GM18858 (cell line): ENCODE data around the gene CD274.
"Not testable (repeated sequence)": the region's sequence is repeated elsewhere in the genome, so short reads cannot be mapped to it uniquely, and the experiment has no call there.

ENCODE experiments used
- ATAC-seq: cut with Tn5 transposase; IDR thresholded peaks from one replicate; pipeline ENCODE4 v1.9.1; 2021; ENCODE audit not compliant: unreplicated experiment

The CD274 gene

DNA sequence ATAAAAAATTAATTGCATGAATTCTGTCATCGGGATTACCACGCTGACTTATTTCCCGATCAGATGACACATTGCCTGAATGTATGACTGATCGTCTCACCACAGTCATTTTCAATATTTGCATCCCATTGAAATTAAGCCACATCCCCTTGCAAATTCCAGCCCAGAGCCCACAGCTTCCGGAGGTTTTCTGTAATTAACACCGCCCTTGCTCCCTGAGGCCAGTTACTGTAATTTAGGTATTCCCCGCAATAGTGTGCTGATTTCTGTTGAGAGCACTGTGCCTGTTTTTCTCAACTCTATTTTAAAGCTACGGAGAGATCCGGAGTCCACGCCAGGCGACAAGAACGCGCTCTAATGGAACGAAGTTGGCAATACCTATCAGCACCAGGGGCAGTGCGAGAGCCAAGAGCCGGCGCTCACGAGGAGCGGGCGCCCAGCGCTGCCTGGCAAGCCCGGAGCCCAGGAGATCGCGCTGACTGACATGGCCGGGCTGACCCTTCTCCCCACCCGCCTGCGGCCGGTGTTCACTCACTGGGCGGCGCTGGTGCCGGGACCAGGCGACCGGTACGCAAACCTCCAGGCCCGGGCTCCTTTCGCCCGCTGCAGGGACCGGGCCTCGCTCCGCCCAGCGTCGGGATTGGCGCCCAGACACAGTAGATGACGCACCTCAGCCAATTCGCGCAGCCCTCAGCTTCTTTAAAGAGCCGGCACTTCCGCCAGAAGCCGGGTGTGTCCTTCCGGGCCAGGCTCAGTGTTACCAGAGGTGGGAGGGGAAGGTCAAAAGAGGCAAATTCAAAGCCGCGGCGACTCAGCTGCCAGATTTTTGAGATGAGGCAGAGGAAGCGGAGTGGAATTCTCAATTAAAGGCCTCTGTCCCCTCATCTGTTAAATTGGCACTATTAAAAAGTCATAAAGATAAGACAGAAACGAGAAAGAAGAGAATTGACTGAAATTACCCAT, 12.8 kb upstream of the CD274 start, which contains the start of gene PLGRKT:
PLGRKT (minus strand) TSS at position 672 of the 963 bp plus-strand sequence. CDS start 5,948 bp downstream, outside the sequence.
- peak; percentile 73 for ATAC-seq

DNA sequence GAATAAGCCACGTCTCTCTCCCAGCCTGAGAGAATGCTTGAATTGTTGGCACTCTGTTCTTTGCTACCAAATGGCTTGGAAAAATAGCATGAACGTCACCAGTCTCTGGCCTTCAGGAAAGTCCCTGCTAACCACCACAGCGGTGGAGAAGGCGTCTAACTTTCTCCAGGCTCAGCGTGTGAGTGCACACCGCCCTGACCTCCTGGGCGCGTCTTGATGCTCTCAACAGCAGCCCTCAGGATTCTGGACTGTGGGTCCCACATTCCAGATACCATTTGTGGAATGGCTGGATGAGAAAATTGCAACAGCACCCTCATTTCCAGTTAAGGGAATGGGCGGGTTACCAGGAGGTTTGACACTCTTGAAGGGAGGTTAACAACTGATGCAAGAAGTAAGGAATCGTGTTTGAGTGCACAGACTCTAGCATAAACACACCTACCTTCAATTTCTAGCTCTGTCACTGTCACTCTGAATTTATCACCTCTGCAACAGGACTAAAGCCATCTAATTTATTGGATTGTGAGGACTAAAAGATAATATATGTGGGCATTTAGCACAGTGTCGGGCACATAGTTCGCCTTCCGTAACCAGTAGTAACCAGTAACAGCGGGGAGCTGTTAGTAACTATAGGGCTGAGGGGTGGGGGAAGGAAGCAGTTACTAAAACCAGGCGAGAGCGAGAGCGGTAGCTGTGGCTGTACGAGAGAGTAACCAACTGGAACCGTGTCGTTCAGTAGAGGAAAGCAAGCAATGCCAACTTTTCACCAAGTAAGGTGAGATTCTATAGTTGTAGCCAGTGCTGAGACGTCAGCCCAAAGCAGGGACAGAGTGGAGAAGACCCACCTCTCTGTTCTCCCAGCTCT, 11.8 kb upstream of the CD274 start:
- ATAC-seq = peak; percentile 67

DNA sequence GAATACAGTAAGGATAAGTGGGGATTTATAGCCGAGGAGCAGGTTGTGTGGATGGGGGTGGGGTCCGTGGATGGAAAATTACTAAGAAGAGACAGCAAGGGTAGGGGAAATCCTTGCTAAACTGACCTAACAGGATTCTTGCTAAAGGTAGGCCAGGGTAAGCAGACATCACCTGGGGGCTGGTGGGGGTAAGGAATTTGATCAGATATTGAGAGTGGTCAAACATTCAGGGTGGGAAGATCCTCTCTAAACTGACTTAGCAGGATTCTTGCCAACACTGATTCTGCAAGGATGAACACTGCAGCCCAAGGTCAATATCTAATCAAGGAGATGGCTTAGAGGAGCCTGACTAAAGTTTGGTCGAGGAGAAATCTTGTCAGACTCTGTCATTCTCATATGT, 9.9 kb upstream of the CD274 start:
- ATAC-seq = no peak

DNA sequence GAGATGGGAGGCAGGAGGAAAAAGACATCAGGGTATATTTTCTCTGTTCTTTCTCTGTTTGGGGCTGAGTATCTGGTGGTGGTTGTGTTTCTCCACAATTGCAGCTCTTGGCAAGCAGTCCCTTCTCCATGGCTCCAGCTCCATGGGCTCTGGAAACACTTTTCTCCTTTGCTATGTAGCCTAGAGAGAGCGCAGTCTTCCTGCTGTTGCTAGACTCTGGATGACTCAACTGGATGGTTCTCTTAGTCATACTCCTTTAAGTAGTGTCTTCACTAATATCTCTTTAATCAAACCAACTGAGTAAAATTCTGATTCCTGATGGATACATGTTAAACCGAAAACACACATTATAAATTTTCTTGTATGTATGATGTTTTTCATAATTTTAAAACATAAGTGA, 9.3 kb upstream of the CD274 start:
- no peak for ATAC-seq

DNA sequence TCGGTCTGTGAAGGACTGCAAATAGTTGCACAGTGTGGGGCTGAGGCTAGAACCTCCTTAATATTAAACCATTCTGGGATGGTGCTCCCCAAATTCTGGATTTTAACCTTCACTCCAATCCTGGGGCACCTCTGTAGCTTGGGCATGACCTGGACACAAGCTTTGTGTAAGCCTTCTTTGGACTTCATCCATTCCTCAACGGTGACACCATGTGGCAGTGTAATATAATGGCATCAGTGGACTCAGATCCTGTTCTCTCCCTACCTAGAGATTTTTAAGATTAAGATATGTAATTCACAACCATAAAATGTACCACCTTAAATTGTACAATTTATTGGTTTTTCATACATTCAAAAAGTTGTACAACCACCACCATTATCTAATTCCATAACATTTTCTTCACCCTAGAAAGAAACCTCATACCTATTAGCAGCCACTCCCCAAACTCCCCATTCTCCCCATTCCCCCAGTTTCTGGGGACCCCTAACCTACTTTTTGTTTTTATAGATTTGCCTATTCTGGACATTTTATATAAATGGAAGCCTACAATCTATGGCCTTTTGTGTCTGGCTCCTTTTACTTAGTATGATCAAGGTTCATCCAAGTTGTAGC, 7.8 kb upstream of the CD274 start:
- ATAC-seq = no peak

DNA sequence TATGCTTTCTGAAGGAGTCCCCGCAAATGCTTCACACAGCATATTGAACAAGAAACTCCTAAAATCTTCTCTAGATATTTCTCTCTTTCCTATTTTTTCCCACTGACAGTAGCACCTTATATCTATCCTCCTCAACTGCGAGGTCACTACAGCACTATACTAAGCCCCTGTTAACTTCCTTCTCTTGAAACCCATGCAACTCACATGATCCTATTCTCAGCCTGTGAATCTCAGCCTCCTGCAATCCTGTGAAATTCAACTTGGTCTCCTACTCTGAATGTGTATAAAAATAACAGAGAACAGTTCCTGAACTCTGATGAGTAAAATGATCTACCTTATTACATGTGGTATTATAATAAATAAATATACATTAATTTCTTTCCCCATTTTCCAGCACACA, 6.5 kb upstream of the CD274 start:
- no peak for ATAC-seq

DNA sequence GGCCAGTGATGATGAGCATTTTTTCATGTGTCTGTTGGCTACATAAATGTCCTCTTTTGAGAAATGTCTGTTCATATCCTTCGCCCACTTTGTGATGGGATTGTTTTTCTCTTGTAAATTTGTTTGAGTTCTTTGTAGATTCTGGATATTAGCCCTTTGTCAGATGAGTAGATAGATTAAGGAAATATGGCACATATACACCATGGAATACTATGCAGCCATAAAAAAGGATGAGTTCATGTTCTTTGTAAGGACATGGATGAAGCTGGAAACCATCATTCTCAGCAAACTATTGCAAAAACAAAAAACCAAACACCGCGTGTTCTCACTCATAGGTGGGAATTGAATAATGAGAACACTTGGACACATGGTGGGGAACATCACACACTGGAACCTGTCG, 5.2 kb upstream of the CD274 start:
- ATAC-seq = not testable (repeated sequence)

DNA sequence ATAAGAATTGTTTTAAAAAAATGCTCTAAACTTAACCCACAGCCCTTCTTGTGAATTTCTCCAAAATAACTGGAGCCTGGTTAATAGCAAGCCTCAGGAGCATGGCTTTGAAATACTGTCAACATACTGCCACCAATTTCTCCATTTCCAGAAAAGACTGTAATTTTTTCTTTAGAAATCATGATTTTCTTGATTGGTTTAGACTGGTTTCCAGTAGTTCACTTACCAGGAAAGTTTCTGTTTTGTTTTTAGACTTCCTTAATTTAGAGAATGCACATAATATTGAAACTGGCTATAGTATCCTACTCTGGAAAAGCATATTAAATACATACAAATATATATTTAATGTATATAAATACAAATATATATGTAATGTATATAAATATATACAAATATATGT, 4.5 kb upstream of the CD274 start:
- ATAC-seq = no peak

DNA sequence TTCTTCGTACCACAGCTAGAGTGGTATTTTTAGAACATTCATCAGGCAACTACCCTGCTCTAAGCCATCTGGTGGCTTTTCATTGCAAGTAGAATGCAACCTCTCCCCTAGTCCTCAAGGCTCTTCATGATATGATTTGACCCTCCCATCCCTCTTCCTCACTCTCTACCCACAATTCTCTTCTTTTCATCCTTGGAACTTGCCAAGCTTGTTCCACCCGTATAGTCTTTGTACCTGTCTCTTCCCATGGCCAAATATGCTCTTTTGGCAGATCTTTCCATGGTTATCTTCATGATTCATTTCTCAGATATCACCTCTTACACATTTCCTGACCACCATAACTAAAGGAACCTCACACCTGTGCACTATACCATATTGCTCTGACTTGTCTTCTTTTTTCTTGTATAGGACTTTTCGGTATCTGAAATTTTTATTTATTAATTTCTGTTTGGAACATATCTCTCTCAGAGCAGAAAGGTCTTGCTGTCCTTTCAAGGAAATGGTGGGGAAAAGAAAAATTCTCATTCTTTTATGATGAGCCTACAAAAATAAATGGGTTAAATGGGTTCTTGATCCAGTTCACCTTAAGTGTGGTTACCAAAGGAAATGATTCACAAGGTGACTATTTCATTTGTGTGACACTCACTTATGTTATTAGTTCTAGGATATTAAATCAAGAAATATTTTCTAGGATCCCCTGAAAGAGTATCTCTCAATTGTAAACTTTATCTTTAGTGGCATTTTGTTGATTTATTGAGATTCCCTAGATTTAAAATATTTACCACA, 3.7 kb upstream of the CD274 start:
- ATAC-seq = no peak

DNA sequence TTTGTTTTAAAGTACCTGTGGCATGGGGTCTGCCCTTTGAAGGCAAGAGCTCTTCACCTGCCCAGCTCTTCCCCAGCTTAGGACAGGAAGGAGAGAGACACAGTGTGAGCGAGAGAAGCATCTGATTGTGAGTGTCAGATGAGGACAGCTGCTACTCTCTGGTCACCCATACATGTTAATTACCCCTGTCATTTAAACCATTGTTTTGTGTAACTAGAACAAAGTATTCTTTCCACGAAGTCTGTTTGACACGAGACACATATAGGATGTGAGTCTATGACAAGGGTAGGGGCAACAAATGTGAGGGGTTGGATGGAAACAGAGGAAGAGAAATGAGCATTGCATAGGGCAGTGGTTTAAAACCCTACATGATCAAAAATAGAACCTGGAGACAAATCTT, 3.0 kb upstream of the CD274 start:
- no peak for ATAC-seq

DNA sequence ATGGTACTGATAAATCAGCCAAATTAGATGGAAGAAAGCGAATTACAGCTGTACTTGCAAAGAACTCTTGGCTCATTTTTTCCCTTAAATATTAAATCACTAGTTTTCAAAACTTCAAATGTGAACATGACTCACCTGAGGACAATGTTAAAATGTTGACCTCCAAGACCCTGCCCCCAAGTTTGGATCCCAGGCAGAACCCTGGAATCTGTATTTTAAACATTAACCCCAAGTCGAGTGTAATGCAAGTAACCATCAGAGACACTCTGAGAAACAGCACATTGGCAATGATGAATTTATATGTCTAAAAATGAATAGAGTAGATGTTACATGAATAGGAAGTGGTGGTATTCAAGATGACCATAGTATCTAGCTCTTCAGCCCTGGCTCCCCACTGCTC, 2.3 kb upstream of the CD274 start:
- ATAC-seq = no peak

DNA sequence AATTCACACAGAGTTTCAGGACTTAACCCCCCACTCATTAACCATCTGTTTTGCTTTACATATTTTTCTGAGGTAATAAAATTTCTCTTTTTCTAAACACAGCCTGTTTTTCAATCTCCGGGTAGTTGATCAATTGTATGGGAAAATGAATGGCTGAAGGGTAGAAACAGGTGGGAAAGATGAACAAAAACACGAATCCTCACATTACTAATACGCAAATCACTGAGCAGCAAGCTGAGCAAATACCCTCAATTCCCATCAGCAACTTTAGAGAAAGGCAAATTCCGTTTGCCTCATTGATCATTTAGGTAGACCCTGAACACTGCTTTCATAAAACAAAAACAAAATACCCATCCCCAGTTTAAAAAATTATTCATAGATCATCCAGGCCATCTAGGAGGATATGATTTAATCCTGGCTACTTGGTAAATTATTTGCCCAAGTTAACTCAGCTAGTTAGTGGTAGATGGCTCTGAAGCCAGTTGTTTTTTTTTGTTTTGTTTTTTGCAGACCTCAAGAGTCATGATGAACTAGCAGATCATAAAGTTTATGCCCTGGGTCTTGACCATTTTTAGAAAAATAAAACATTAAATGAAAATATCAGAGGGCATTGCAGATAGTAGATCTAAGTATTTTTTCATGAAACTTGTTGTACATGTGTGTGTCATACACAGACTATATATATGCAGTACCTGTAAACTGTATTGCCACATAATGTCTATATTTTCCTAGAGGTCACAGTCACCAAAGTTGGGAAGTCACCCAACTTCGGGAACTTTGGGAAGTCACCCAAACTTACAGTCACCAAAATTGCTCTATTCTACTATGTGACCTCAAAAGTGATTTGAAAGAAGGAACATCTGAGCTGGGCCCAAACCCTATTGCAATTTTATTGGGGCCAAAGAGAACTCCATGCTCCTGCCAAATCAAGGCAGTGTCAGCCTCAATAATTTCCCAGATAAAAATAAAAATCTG, 1.6 kb upstream of the CD274 start:
- ATAC-seq = no peak

DNA sequence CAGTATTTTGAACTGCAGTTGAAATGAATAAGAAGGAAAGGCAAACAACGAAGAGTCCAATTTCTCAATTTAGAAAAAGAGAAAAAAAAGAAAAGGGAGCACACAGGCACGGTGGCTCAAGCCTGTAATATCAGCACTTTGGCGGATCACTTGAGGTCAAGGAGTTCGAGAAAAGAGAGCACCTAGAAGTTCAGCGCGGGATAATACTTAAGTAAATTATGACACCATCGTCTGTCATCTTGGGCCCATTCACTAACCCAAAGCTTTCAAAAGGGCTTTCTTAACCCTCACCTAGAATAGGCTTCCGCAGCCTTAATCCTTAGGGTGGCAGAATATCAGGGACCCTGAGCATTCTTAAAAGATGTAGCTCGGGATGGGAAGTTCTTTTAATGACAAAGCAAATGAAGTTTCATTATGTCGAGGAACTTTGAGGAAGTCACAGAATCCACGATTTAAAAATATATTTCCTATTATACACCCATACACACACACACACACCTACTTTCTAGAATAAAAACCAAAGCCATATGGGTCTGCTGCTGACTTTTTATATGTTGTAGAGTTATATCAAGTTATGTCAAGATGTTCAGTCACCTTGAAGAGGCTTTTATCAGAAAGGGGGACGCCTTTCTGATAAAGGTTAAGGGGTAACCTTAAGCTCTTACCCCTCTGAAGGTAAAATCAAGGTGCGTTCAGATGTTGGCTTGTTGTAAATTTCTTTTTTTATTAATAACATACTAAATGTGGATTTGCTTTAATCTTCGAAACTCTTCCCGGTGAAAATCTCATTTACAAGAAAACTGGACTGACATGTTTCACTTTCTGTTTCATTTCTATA, 602 bp upstream of the CD274 start:
- no peak for ATAC-seq

DNA sequence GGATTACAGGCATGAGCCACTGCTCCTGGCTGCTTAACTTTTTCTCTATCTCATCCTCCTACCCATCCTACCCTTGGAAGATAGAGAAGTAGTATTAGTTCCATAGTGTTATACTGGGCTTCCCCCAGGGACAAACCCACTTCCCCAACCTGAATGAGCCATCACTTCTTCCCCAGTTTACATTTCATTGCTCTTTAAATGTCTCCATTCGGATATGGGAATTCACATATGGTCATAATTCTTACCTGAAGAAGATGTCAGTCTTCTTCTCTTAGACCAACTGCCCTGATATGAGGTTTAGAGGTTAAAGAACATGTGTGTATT, 1.9 kb downstream of the CD274 start:
- ATAC-seq = no peak

DNA sequence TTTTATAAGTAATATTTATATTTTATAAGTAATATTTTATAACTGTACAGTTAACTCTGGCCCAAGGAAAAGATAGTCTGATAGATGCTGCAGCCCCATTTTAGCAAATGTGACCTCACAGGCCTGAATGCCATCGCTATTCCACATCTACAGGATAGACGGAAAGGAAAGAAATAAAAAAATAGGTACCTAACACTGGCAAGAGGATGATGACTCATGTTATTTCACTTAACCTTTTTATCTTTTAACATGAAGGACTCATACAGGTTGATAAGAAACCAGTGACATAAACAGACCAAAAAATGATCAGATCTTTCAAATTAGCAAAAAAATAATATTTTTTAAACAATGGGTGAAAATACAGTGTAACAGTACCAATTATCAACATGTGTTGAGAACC, 2.7 kb downstream of the CD274 start:
- no peak for ATAC-seq

DNA sequence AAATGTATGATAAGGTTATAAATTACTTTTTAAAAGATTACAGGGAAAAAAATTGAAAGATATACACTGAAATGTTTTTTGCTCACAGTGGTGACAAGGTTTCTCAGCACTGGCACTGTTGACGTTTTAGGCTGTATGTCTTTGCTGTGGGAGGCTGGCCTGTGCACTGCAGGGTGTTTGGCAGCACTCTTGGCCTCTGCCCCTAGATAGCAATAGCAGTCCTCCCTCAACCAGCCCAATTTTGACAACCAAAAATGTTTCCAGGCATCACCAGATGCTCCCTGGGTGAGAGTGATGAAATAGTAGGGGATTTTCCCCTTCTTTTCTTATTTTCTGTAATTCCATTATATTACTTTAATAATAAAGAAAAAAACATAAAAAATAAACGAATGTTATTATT, 3.3 kb downstream of the CD274 start:
- ATAC-seq = no peak

DNA sequence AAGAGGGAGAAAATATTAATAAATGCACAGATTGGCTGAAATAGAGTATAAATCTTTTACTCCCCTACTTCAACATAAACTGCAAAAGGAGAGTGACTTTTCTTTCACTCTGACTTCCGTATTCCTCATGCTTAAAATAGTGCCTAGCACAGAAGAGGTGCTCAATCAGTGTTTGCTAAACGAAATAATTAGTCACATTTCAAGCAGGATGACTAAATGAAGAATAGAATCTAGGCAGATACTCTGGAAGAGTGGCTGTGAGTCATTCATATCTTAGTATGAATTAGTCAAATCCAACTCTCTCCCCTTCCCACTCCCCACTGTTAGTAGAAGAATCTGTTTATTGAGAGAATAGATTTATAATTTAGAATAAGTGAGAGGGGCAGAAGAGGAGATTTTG, 4.8 kb downstream of the CD274 start:
- no peak for ATAC-seq

DNA sequence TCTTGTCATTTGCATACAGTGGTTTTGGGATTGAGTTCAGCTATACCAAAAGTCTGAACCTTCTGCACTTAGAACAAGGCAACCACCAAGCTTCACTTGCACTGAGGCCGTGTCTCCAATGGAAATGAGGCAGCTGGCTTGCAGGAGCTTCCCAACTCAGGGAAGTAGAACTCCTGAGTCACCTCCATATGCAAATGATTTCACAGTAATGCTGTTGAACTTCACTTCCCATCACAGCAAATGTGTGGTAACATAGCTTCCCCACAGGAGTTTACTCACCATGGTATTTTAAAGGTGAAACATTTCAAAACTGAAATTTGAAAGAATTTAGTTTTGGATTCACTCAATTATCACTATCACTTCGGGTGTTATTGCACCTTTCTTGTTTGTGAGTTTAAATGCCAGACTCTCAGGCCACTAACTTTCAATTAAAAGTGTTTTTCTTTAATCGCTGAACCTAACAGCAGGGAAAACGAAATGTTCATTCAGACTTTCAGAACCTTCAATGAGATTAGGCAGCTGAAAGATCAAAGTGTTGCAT, 9.0 kb downstream of the CD274 start:
- peak; percentile 57 for ATAC-seq
